Placental pericyte (primary cell): ENCODE data around the gene RBM25. TPM values are rescaled to one million over a fixed set of nuclear protein-coding genes. Genes with fewer than 3 reads are reported as not detected.

ENCODE experiments used
- small RNA-seq: library from RNA; depleted of rRNA; stranded (forward); fragments of <200 nt; gene quantifications from one replicate; pipeline ENCODE3, GENCODE V24; 2012; ENCODE audit warnings: low replicate concordance
- total RNA-seq: library from RNA; depleted of rRNA; stranded (reverse); fragments of >200 nt; gene quantifications from 2 replicates; pipeline ENCODE4 v1.2.3, GENCODE V29; 2012

The RBM25 gene
- total RNA-seq = 37.4 and 44.4 TPM in 2 replicates

GRCh38 chr14:73058224-73058921 is at the start of gene RBM25:
TSS of gene RBM25 (plus strand) at chr14:73058534. CDS start at chr14:73071642, 13,108 bp downstream.

GRCh38 chr14:73026845-73027542 is 31.3 kb upstream of the RBM25 start, which contains the start of gene ZFYVE1:
TSS of gene ZFYVE1 (minus strand) at chr14:73027106. CDS start at chr14:73024508, 2,598 bp downstream.

GRCh38 chr14:73136387-73137225 is 78.3 kb downstream of the RBM25 start, which contains the start of gene PSEN1:
TSS of gene PSEN1 (plus strand) at chr14:73136507. CDS start at chr14:73148020, 11,513 bp downstream.

Small RNAs within 50 kb of the gene (small RNA-seq; reads per million reads assigned to genes)
- gene RN7SL586P = not detected

Other genes with a start within 250 kb of the RBM25 start
- 5.7 and 19.9 TPM in 2 replicates for gene DPF3, start 164.4 kb upstream of the RBM25 start, total RNA-seq
- gene DCAF4, start 132.1 kb upstream of the RBM25 start, total RNA-seq = 30.1 and 47.3 TPM in 2 replicates
- gene ZFYVE1, start 31.4 kb upstream of the RBM25 start, total RNA-seq = 16.8 and 32.0 TPM in 2 replicates
- gene PSEN1, start 78.0 kb downstream of the RBM25 start, total RNA-seq = 68.6 and 89.7 TPM in 2 replicates
- gene PAPLN, start 179.0 kb downstream of the RBM25 start, total RNA-seq = 1.6 and 6.8 TPM in 2 replicates